ENCODE data around the gene CYP4F8.
"Not testable (repeated sequence)": the region's sequence is repeated elsewhere in the genome, so short reads cannot be mapped to it uniquely, and the experiment has no call there.

The CYP4F8 gene

DNA sequence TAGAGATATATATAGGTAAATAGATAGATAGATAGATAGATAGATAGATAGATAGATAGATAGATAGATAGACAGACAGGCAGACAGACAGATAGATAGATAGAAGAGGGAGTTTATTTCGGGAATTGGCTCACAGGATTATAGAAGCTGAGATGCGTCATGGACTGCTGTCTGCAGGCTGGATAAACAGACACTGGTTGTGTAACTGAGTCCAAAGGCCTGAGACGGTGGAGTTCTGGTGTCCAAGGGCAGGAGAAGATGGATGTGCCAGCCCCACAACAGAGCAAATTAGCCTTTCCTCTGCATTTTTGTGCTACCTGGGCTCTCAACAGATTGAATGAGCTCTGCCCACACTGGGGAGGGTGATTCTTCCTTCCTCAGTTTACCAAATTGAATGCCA lies 28.4 kb downstream of the CYP4F8 start:
- no peak for DNase-seq (ENCODE audit: low read depth in 1 of 2, low spot score in 1 of 2)

DNA sequence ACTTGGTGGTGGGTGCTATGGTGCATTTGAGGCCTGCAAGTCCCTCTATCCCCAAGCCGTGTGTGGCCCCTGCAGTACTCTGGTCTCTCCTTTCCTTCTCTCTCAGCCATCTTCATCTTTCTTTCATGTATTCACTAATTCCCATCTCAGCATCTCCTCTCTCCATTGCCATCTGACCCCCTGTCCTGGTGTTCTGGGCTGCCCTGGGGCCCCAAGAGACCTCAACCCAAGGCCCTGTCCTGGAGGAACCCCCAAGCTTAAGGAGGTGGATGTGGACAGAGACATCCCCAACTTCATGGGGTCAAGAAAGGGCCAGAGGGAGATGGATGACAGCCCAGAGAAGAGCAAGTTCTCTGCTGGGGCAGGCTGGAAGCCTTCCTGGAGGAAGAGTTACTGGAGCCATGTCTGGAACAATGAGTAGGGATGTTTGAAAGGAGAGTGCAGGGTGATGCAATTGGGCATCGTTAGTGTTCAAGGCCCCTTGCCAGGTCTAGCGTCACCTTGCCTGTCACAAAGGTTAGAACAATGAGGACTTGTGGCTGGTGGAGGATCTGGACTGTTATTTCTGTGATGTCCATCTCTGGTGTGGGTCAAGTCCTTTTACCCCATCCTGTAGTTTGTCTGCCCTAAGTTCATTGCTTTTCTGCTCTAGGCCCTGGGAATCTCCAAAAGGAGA lies 29.2 kb downstream of the CYP4F8 start:
- DNase-seq (ENCODE audit: low read depth in 1 of 2, low spot score in 1 of 2), result no peak

DNA sequence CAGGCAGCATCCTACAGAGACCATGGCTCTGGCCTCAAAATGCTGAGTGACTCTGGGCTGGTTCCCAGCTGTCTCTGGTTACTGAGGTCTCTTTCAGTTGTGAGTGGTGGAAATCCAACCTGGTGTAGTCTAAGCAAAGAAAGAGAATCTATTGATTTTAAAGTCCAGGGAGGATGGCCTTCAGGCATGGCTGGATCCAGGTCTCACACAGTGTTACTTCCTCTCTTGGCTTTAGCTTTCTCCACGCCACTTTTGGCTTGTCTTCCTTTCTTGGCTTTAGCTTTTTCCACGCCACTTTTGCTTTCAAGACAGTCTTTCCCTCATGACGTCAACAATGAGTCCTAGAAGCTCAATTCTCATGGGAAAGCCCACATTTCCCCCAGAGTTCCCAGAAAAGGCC lies 29.8 kb downstream of the CYP4F8 start:
- no peak for DNase-seq (ENCODE audit: low read depth in 1 of 2, low spot score in 1 of 2)

DNA sequence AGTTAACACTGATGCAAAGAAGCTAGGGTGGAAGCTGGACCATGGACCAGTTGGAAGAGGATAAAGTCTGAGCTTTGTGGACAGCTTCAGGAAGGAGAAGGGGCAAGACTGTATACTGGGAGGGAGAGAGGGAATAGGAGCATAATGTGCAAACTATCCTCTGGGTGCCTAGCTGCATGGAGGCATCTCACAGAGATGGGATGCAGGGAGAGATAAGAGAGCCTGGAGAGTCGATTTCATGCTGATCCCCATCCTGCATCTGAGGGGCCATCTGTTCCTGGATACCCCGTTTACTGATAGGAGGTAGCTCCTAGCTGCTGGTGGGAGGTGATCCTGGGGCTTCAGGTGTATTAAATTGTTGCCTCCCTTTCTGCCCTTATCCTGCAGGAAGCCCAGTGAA lies 34.5 kb downstream of the CYP4F8 start:
- DNase-seq (ENCODE audit: low read depth in 1 of 2, low spot score in 1 of 2), result no peak

DNA sequence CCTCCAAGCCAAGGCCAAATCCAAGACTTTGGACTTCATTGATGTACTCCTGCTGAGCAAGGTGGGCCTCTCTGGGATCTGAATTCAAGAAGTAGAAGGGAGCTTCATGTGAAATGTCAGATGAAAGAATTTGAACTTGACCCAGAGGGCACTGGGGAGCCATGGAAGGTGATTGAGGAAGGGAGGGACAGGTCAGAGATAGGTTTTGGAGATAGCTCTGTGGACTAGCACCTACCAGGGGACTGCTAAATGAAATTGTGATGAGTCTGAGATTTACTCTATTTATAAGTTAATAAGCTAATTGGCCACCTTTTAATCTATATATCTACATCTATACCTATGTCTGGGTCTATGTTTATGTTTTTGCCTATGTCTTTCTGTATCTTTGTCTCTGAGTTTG lies 35.1 kb downstream of the CYP4F8 start:
- not testable (repeated sequence) for DNase-seq (ENCODE audit: low read depth in 1 of 2, low spot score in 1 of 2)

DNA sequence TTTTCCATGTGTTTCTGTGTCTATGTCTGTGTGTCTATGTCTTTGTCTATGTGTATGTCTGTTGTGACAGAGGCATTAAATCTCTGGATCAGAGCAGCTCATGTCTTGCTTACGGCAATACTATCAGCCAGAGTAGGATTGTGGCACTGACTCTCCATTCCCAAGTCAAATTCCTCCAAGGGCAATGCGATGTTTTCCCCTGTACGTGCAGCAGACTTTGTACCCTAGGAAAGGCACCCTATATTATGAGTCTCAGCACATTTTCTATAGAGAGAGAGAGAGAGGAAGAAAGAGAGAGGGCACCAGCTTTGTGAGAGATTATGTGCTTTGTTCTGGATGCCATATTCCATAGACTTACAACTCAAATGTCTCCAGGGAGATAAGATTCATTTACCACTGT lies 36.8 kb downstream of the CYP4F8 start:
- no peak for DNase-seq (ENCODE audit: low read depth in 1 of 2, low spot score in 1 of 2)

DNA sequence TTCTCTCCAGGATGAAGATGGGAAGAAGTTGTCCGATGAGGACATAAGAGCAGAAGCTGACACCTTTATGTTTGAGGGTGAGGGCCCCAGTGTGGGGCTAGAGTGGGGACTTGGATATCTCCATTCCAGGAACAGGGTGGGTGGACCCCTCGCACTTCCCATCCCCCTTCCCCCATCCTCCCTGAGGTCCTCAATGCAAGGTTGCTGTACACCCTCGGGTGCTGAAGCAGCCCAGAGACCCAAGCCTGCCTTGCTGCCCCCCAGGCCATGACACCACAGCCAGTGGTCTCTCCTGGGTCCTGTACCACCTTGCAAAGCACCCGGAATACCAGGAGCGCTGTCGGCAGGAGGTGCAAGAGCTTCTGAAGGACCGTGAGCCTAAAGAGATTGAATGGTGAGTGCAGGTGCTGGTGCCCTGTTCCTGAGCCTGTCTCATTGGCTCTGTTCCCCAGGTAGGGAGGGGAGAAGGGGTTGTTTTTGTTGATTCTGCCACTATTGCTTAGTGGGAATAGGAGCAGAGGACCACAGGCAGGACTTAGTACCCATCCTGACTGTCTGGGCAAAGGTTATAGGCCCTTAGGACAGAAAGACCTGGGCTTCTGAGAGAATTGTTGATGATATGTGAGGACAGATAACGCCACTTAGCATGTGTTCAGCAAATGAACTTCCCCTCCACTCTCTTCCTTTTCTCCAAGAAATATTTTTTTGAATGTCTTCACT lies 37.7 kb downstream of the CYP4F8 start:
- no peak for DNase-seq (ENCODE audit: low read depth in 1 of 2, low spot score in 1 of 2)

DNA sequence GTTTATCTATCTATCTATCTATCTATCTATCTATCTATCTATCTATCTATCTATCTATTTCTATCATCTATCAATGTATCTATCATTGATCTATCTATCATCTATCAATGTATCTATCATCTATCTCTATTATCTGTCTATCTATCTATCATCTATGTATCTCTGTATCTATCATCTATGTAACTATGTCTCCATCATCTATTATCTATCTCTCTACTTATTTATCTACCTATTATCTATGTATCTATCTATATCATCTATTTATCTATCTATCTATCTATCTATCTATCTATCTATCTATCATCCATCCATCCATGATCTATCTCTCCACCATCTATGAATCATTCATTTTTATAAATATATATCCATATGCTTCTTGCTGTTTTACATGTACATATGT lies 41.4 kb downstream of the CYP4F8 start:
- DNase-seq (ENCODE audit: low read depth in 1 of 2, low spot score in 1 of 2), result no peak

DNA sequence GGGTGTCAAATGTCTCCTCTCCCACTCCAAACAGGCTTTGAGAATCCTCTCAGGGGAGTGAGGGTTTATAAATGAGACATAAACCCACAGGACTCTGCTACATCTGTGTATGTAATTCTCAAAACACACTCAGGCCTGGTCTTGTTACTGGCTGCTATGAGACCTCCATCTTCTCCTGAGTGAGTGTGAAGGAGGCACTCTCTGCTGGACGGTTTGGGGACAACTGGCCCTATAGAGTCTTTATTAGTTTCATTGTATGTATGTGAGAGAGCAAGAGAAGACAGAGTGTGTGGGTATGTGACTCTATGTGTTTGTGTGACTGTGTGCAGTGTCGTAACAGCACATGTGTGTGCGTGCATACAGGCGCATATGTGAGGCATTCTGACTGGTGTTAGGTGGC lies 48.2 kb downstream of the CYP4F8 start:
- DNase-seq (ENCODE audit: low read depth in 1 of 2, low spot score in 1 of 2), result no peak

DNA sequence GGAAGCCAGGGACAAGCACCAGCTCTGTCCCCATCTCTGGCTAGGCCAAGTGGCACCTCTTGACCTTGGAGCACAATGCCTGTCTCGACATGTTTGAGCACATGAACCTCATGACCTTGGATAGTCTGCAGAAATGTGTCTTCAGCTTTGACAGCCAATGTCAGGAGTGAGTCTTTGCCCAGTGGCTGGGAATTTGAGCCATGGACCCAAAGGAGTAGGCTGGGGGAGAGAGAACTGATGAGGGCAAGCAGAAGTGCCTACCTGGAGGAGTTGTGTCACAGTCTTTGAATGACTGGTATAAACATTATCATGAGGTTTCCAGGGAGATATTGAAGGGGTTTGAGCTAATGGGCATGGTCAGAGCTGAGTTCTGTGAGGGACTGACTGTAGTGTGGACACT lies 51.2 kb downstream of the CYP4F8 start:
- no peak for DNase-seq (ENCODE audit: low read depth in 1 of 2, low spot score in 1 of 2)

DNA sequence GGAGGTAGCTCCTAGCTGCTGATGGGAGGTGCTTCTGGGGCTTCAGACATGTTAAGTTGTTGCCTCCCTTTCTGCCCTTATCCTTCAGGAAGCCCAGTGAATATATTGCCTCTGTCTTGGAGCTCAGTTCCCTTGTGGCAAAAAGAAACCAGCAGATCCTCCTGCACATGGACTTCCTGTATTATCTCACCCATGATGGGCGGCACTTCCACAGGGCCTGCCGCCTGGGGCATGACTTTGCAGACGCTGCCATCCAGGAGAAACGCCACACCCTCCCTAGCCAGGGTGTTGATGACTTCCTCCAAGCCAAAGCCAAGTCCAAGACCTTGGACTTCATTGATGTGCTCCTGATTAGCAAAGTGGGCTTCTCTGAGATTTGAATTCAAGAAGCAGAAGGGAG lies 51.9 kb downstream of the CYP4F8 start:
- no peak for DNase-seq (ENCODE audit: low read depth in 1 of 2, low spot score in 1 of 2)

DNA sequence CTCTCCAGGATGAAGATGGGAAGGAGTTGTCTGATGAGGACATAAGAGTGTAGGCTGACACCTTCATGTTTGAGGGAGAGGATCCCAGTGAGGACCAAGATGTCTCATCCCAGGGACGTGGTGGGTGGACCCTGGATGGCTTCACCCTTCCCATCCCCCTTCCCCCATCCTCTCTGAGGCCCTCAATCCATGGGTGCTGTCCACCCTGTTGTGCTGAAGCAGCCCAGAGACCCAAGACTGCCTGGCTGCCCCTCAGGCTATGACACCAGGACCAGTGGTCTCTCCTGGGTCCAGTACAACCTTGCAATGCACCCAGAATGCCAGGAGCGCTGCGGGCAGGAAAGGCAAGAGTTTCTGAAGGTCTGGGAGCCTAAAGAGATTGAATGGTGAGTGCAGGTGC lies 54.4 kb downstream of the CYP4F8 start:
- DNase-seq (ENCODE audit: low read depth in 1 of 2, low spot score in 1 of 2), result no peak

DNA sequence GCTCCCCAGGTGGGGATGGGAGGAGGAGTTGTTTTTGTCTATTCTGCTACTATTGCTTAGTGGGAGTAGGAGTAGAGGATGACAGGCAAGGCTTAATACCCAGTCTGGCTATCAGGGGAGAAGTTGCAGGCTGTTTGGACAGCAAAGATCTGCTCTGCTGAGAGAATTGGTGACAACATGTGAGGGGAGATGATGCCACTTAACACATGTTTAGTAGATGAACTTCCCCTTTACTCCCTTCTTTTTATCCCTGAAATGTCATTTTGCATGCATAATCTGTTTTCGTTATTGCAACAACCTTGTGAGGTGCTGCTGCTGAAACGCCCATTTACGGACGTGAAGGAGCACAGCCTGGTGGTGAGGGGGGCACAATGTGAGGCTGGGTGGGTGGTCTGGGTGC lies 54.9 kb downstream of the CYP4F8 start:
- DNase-seq (ENCODE audit: low read depth in 1 of 2, low spot score in 1 of 2), result no peak

DNA sequence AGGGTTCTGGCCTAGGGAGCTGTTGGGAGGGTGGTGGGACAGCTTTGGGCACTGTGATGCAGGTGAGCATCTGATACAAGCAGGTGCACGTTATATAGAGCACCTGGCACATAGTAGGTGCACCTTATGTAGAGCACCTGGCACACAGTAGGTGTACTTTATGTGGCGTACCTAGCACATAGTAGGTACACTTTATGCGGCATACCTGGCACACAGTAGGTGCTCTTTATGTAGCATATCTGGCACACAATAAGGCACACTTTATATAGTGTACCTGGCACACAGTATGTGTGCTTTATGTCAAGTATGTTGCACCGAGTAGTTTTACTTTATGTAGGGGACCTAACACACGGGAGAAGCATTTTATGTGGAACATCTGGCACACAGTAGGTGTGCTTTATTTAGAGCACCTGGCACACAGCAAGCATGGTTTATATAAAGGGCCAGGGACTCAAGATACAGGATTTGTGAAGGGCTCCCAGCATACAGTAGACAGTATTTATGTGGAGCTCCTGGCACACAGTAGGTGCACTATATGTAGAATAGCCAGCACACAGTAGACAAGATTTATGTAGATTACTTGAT lies 56.3 kb downstream of the CYP4F8 start:
- no peak for DNase-seq (ENCODE audit: low read depth in 1 of 2, low spot score in 1 of 2)

DNA sequence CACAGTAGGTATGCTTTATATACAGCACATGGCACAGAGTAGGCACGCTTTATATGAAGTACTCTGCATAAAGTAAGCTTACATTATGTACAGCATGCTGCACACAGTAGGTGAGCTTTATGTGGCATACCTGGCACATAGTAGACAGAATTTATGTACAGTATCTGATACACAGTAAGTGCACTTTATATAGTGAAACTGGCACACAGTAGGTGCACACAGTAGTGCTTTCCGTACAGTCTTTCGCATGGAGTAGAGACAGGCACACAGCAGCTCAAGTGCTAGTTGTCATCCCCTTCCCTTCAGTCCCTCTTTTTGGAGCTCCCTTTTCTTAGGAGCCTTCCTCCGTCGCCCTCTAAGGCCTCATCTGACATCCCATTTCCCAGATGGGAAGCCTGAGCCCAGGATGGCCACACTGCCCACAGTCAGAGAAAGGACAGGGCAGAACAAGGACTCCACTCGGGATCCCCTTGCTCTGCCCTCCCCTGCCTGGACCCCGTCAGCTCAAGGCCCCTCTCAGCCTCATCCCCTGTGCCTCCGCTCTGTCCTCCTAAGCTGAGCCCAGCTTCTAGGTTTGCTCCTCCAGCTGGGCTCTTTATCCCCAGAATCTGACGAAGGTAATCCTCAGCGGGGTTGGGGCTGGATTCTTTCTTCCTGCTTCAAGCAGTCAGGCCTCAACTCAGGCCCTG lies 57.0 kb downstream of the CYP4F8 start:
- no peak for DNase-seq (ENCODE audit: low read depth in 1 of 2, low spot score in 1 of 2)

DNA sequence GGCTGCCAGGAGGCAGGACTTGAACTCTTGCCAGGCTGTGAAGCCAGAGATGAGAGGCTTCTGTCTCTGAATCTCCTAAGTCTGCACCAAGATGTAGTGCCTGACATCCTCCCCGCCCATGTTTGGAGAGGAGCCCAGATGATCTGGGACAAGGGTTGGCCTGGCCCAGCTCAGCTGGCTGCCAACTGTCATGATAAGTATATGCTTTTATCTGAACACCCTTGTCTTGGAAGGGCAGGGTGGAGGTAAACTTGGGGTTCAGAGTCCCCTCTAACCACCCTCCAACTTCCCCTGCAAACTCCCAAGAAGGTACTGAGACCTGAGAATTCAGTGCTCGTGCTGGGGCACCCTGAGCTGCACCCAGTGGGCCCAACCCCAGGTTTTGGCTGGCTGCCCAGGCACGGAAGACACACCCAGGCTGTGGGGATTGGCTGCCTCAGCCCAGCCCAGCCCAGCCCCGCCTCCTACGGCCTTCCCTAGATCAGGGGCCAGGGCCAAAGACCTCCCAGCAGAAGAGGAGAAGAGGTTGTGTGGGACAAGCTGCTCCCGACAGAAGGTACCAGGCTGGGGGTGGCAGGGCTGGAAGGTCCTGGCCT lies 57.7 kb downstream of the CYP4F8 start, which contains the start of gene CYP4F12:
Gene CYP4F12, plus strand, starts transcription at position 508 of the 596 bp plus-strand sequence. CDS start 443 bp downstream, outside the sequence.
- no peak for DNase-seq (ENCODE audit: low read depth in 1 of 2, low spot score in 1 of 2)

DNA sequence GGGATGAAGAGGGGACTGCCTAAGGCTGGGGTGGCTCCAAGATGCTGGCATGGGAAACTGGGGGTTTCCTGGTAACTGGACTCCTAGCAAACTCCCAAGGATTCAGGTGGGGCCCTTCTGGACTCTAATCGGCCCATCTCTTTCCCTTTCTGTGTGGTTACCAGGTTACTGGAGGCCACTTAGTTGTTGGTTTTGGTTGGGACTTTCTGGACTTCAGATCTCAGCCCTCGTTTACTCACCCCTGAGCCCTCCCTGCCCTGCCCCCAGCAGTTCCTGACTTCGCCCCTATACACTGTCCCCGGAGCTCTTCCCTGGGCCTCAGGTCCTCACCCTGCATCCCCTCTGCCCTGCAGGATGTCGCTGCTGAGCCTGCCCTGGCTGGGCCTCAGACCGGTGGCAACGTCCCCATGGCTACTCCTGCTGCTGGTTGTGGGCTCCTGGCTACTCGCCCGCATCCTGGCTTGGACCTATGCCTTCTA lies 58.2 kb downstream of the CYP4F8 start:
- no peak for DNase-seq (ENCODE audit: low read depth in 1 of 2, low spot score in 1 of 2)

DNA sequence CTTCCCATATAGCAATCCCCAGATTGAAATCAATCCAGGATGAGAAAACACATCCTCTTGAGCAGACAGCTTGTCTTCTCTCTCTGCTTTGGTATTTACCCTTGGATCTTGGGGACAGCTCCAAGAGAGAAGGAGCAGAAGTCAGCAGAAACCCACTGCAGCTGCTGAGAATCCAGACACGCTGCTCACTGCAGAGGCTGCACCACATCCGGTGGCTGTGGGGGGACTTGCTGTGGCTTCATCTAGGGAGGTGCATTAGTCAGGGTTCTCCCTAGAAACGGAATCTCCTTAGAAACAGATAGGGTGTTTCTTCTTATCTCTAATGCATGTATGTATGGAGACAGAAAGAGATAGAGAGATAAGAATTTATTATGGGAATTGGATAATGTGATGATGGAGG lies 60.5 kb downstream of the CYP4F8 start:
- no peak for DNase-seq (ENCODE audit: low read depth in 1 of 2, low spot score in 1 of 2)

DNA sequence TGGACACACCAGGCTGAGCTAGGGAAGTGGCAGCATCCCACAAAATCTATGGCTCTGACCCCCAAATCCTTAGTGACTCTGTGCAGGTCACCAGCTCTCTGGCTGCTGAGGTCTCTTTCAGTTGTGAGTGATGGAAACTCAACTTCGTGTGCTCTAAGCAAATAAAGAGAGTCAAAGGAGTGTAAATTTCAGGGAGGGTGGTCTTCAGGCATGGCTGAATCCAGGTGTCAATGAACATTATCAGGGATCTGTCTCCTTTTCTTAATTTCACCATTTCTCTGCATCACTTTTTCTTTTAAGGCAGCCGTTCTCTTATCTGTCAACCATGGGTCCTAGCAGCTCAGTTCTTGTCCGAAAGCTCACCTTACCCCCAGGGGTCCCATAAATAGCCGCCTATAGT lies 64.1 kb downstream of the CYP4F8 start:
- DNase-seq (ENCODE audit: low read depth in 1 of 2, low spot score in 1 of 2), result no peak

DNA sequence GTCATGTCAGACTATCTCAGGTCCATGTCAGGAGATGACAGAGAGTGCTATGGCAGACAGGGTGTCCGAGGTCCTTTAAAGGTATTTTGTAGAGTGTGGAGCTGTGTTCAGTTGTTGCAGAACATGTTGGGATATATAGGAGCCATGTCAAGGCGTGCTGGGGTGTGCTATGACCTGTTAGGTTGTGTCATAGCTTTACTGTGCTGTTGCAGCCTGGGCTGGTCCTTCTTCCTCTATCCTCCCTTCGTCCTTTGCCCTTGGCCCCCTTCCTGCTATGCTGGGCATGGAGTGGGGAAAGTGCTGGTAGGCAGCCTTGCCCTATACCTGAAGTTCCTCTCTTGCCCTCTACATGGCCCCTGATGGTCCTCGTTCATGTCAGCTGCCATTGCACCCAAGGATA lies 64.8 kb downstream of the CYP4F8 start:
- DNase-seq (ENCODE audit: low read depth in 1 of 2, low spot score in 1 of 2), result not testable (repeated sequence)

Data from stimulated activated CD4-positive, alpha-beta T cell treated with anti-CD3 and anti-CD28 coated beads, Interleukin-15, amount 100 ng/mL, for 1 hour (primary cell).